Adipose tissue (tissue), 3 donors: Measurements from ENCODE around the gene NECTIN4. TPM values are rescaled to one million over a fixed set of nuclear protein-coding genes. Genes with fewer than 3 reads are reported as not detected.
"Not testable (repeated sequence)": the region's sequence is repeated elsewhere in the genome, so short reads cannot be mapped to it uniquely, and the experiment has no call there.

Experiments used
- H3K27ac ChIP-seq: one replicate; pipeline ENCODE4 v1.5.1; 2013; ENCODE audit warnings: low read depth, low read length
- WGBS, 3 donors: extraction: QIAGEN DNeasy Blood & Tissue Kit; methylation state at CpG; one replicate each; pipeline ENCODE4 v1.1.7; 2013; 5-methylcytosine and 5-hydroxymethylcytosine counted together
- polyA plus RNA-seq, 3 donors: library from polyadenylated mRNA; stranded (reverse); fragments of 200-250 nt; gene quantifications; one replicate each; pipeline ENCODE4 v1.2.3, GENCODE V29; 2013
- donor health status: healthy with polysubstance abuse.
- donor health status: Bipolar disorder and iron deficiency.
- donor health status: healthy.

The NECTIN4 gene
- polyA plus RNA-seq, 3 donors = 0.52 to 3.3 TPM; not detected in 1

- WGBS, 3 donors = 93 to 100% (median 95%) methylated on average over 4 of the region's 4 CpGs
- H3K27ac ChIP-seq = no peak overlapping the region
Measured at GRCh38 chr1:161070761-161071160, 18.6 kb downstream of the NECTIN4 start.

GRCh38 chr1:161069731-161070270 lies 19.6 kb downstream of the NECTIN4 start, which contains the start of gene ARHGAP30:
Gene ARHGAP30 (minus strand): TSS chr1:161069891. CDS start chr1:161069624, 267 bp downstream.
- H3K27ac ChIP-seq = peak within 1 kb of the TSS; percentile 63
- 43 to 77% (median 51%) methylated on average over 9 of the region's 9 CpGs for WGBS, 3 donors

GRCh38 chr1:161069241-161069640 lies 20.1 kb downstream of the NECTIN4 start:
- H3K27ac ChIP-seq = peak overlapping the region; percentile 63
- WGBS, 3 donors = 44 to 85% (median 63%) methylated on average over 9 of the region's 9 CpGs

GRCh38 chr1:161068306-161069234 lies 20.8 kb downstream of the NECTIN4 start:
- peak overlapping the region; percentile 63 for H3K27ac ChIP-seq
- 42 to 73% (median 44%) methylated on average over 10 of the region's 10 CpGs for WGBS, 3 donors

GRCh38 chr1:161066694-161067093 lies 22.7 kb downstream of the NECTIN4 start:
- 68 to 75% (median 73%) methylated on average over 3 of the region's 3 CpGs for WGBS, 3 donors
- no peak overlapping the region for H3K27ac ChIP-seq

DNA sequence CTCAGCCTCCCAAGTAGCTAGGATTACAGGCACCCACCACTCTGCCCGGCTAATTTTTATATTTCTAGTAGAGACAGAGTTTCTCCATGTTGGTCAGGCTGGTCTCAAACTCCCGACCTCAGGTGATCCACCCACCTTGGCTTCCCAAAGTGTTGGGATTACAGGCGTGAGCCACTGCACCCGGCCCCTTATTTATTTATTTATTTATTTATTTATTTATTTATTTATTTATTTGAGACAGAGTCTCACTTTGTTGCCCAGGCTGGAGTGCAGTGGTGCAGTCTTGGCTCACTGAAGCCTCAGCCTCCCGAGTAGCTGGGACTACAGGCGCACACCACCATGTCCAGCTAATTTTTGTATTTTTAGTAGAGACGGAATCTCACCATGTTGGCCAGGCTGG lies 23.7 kb downstream of the NECTIN4 start:
- 93 to 95% (median 93%) methylated on average over 7 of the region's 7 CpGs for WGBS, 3 donors
- H3K27ac ChIP-seq = not testable (repeated sequence)

DNA sequence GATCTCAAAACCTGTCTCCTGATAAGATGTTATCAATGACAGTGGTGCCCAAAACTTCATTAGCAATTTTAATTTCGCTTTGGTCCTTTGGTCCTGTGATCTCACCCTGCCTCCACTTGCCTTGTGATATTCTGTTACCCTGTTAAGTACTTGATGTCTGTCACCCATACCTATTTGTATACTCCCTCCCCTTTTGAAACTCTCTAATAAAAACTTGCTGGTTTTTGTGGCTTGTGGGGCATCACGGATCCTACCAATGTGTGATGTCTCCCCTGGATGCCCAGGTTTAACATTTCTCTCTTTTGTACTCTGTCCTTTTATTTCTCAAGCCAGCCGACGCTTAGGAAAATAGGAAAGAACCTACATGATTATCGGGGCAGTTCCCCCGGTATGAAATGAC lies 25.4 kb downstream of the NECTIN4 start:
- WGBS, 3 donors = 37 to 72% (median 70%) methylated on average over 6 of the region's 6 CpGs
- H3K27ac ChIP-seq = not testable (repeated sequence)

DNA sequence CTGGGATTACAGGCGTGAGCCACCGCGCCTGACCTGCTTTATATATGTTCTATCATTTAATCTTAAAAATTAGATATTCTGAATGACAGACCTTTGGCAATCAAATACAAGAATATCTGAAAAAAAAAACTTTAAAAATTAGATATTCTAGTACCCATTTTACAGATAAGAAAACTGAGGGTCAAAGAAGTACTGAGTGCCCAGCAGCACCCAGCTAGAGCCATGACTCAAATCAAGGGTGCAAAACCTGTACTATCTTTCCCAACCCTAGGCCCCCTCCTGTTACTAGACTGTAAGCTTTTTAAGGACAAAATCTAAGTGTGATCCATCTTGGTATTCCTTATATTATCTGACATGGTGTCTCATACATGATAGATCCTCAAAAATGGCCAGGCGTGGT lies 27.9 kb downstream of the NECTIN4 start:
- WGBS, 3 donors = 91 to 96% (median 93%) methylated on average over 4 of the region's 4 CpGs
- no peak overlapping the region for H3K27ac ChIP-seq

- 78 to 86% (median 85%) methylated on average over 6 of the region's 6 CpGs for WGBS, 3 donors
- H3K27ac ChIP-seq = no peak overlapping the region
Measured at GRCh38 chr1:161059293-161059692, 30.1 kb downstream of the NECTIN4 start.

DNA sequence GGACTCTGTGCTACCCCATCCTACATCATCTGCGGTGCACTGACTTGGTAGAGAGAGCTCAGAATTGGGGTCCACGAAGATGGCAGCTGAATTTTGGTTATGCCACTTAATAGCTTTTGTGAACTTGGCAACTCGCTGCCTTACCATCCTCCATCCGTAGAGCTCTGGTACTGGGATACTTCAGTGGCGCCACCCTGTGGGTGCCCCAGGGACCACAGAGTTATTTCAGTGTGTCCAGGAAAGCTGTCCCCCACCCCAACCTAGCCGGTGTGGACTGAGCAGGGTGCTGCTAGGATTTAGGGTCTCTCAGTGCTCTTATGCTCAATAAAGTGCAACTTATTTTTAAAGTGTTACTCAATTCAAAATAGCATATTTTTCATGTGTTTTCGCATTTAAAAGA lies 34.6 kb downstream of the NECTIN4 start:
- H3K27ac ChIP-seq = no peak overlapping the region
- 79 to 87% (median 79%) methylated on average over 7 of the region's 7 CpGs for WGBS, 3 donors

GRCh38 chr1:161054232-161054631 lies 35.1 kb downstream of the NECTIN4 start:
- 78 to 88% (median 87%) methylated on average over 4 of the region's 4 CpGs for WGBS, 3 donors
- H3K27ac ChIP-seq = no peak overlapping the region

DNA sequence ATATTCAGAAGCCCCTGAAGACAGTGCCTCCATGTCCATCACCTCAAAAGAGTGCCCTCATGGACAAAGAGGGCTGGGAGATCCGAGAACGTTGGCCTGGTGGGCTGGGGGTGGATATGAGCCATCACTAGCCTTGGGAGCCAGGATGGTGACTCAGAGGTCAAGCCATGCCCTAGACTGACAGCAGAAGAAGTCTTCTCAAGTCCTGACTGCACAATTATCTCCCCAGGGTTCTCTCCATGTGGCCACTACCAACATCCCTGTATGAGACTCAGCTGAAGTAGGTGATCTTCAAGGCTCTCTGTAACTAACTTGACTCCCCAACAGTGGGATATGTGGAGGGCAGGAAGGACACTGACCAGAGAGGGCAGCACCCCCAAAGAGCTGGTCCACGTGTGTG lies 36.5 kb downstream of the NECTIN4 start:
- H3K27ac ChIP-seq = no peak overlapping the region
- WGBS, 3 donors = 63 to 76% (median 75%) methylated on average over 3 of the region's 3 CpGs

GRCh38 chr1:161051219-161051618 lies 38.1 kb downstream of the NECTIN4 start:
- no peak overlapping the region for H3K27ac ChIP-seq
- 86 to 93% (median 92%) methylated on average over 10 of the region's 10 CpGs for WGBS, 3 donors

GRCh38 chr1:161048949-161049722 lies 40.2 kb downstream of the NECTIN4 start:
- H3K27ac ChIP-seq = no peak overlapping the region
- WGBS, 3 donors = 79 to 95% (median 88%) methylated on average over 5 of the region's 5 CpGs

DNA sequence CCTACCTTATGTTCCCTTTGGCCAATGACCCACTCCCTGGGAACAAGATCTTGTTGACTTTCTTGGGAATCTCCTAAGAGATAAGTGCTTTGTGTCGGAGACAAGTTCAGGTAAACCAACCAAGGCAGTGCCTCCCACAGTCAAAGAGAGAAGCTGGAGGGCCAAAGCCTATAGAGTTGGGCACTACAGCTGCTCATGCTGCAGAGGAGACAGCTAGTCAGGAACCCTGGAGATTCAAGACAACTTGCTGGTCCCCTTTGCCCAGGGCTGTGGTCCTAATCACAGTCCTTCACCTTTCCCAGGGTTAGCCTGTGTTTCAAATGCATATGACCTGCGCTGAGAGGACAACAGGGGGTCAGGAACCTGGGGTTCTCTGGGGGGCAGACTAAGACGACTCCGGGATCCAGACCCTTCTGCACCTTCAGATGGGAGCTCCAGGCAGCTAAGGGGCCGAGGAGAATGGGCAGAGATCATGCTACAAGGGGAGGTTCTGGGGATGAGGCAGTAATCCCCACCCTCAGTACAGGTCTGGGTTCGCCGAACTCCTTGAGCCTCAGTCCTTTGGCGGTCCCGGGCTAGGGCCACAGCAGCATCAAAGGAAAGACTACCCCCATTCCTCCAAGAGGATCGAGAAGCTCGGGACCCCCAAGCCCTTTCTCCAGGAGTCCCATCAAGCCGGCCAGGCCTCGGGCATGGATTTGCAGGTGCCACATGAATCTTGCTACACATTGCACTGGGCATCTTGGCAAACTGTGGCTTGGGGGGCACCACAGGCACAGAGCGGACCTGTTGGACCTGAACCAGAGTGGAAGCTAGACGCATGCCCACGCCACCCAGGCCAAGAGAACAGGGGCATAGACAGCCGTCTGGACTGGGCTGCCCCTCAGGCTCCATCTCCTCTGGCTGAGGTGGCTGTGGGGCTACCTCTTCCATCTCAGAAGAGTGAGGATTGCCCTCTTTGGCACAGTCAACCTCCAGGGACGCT lies 41.6 kb downstream of the NECTIN4 start:
- 95 to 97% (median 96%) methylated on average over 17 to 18 of the region's 18 CpGs for WGBS, 3 donors

GRCh38 chr1:161046605-161047228 lies 42.6 kb downstream of the NECTIN4 start:
- 47 to 64% (median 63%) methylated on average over 2 of the region's 2 CpGs for whole genome bisulfite sequencing, 3 donors
- peak overlapping the region; percentile 17 for H3K27ac ChIP-seq

More for the DNA sequence above, 41.6 kb downstream of the NECTIN4 start:
- H3K27ac ChIP-seq = no peak overlapping the region
